H1 (cell line): ENCODE data around the gene CWC27. TPM values are rescaled to one million over a fixed set of nuclear protein-coding genes. Genes with fewer than 3 reads are reported as not detected.

Source experiments
- ASH2L ChIP-seq: fragments of 200-600, 300-600 bp; sonication (generic); IDR thresholded peaks from one replicate; pipeline ENCODE4 v1.7.1; 2017; ENCODE audit warnings: low read length
- CBX5 ChIP-seq: fragments of 300-800, 300-1000 bp; sonication (generic); IDR thresholded peaks from 2 replicates; pipeline ENCODE4 v1.7.1; 2016; ENCODE audit warnings: antibody characterized with exemption, low read length, low read depth
- FOSL1 ChIP-seq: IDR thresholded peaks from 2 replicates; pipeline ENCODE4 v1.6.1; 2011; ENCODE audit warnings: mild to moderate bottlenecking, low read depth, low read length, moderate library complexity; ENCODE audit not compliant: insufficient read depth
- KDM5A ChIP-seq: fragments of 200-600 bp; IDR thresholded peaks from 2 replicates; pipeline ENCODE4 v1.7.1; 2012; ENCODE audit warnings: mild to moderate bottlenecking, low read length, inconsistent platforms, mixed read lengths
- polyA plus RNA-seq, 7 experiments: library from polyadenylated mRNA; depleted of rRNA in 3 of 7; stranded (reverse) in 5 of 7; unstranded in 2 of 7; fragments of >200 nt in 5 of 7; fragments of 200-250 nt in 2 of 7; gene quantifications; 1 replicate in 5 of 7; 2 replicates in 1 of 7; 4 replicates in 1 of 7; pipeline versions ENCODE4 v1.2.1 to v1.2.3, GENCODE V29; 2011 to 2013; ENCODE audit warnings: missing spikeins in 2 of 7, mixed read lengths in 2 of 7
- total RNA-seq: library from RNA; stranded (reverse); fragmentation: NEBNext Ultra II Directional; extraction: Animal tissue kit (Norgen Biotek cat#: 25700); gene quantifications from 2 replicates; pipeline ENCODE4 v1.2.1, GENCODE V29; 2021
- TF ChIP-seq, protein P1 (sequence below), 3 experiments: IDR thresholded peaks; 1 replicate in 2 of 3; 2 replicates in 1 of 3; pipeline versions ENCODE4 v1.5.1 to v1.6.1; 2011; ENCODE audit warnings: low read length in 3 of 3, mild to moderate bottlenecking in 3 of 3, inconsistent platforms in 2 of 3, low read depth in 1 of 3, moderate library complexity in 1 of 3; ENCODE audit not compliant: insufficient read depth in 1 of 3; ENCODE audit errors: control extremely low read depth in 1 of 3

Gene CWC27
- total and polyA plus RNA-seq, 2 of the 8 experiments (the other 6 are each of a cell fraction or from before 2014, with no cell fraction given), result 24.9 to 43.4 TPM

DNA sequence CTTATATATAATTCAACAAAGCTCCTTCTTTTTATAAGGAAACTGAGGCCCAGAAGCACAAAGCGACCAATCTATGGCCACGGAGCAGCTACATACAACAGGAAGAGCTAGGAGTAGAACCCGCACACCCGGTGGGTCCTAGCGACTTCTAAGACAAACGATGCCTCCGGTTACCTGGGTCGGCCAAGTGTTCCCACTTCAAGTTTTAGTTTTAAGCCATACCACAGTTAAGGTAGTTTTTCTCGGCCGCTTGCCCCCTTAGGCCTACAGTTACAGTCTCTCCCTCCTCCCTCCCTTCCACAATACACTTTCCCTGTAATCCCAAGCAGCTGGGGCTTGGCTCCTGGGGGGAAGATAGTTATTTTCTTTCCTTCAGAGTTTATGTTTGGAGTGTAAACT, 772 bp upstream of the CWC27 start (continued):
- TF ChIP-seq, protein P1, sequence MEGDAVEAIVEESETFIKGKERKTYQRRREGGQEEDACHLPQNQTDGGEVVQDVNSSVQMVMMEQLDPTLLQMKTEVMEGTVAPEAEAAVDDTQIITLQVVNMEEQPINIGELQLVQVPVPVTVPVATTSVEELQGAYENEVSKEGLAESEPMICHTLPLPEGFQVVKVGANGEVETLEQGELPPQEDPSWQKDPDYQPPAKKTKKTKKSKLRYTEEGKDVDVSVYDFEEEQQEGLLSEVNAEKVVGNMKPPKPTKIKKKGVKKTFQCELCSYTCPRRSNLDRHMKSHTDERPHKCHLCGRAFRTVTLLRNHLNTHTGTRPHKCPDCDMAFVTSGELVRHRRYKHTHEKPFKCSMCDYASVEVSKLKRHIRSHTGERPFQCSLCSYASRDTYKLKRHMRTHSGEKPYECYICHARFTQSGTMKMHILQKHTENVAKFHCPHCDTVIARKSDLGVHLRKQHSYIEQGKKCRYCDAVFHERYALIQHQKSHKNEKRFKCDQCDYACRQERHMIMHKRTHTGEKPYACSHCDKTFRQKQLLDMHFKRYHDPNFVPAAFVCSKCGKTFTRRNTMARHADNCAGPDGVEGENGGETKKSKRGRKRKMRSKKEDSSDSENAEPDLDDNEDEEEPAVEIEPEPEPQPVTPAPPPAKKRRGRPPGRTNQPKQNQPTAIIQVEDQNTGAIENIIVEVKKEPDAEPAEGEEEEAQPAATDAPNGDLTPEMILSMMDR (IDR thresholded peaks at IDR 0.05; ENCODE audit: control extremely low read depth in 1 of 3, insufficient read depth in 1 of 3, low read depth in 1 of 3, low read length in 3 of 3), result no peak
- TF ChIP-seq CBX5, result no peak
- no peak for TF ChIP-seq KDM5A
- TF ChIP-seq ASH2L, result no peak
- TF ChIP-seq FOSL1, result no peak
